Left renal pelvis (tissue), 4 donors: Measurements from ENCODE around the gene TEKTIP1. TPM values are rescaled to one million over a fixed set of nuclear protein-coding genes. Genes with fewer than 3 reads are reported as not detected.
"Not testable (repeated sequence)": the region's sequence is repeated elsewhere in the genome, so short reads cannot be mapped to it uniquely, and the experiment has no call there.

Experiments
- DNase-seq, 4 donors: peaks; one replicate each; pipeline ENCODE4 v3.0.0-alpha.2; 2013; ENCODE audit warnings: low read depth in 4 of 4, low spot score in 3 of 4
- polyA plus RNA-seq, 4 donors: library from polyadenylated mRNA; unstranded; fragments of 120-200 nt; gene quantifications; one replicate each; pipeline ENCODE4 v1.2.1, GENCODE V29; 2013; ENCODE audit not compliant: insufficient read length in 4 of 4

The TEKTIP1 gene
- polyA plus RNA-seq, 4 donors: 2.7 to 7.7 (median 3.5) TPM

DNA sequence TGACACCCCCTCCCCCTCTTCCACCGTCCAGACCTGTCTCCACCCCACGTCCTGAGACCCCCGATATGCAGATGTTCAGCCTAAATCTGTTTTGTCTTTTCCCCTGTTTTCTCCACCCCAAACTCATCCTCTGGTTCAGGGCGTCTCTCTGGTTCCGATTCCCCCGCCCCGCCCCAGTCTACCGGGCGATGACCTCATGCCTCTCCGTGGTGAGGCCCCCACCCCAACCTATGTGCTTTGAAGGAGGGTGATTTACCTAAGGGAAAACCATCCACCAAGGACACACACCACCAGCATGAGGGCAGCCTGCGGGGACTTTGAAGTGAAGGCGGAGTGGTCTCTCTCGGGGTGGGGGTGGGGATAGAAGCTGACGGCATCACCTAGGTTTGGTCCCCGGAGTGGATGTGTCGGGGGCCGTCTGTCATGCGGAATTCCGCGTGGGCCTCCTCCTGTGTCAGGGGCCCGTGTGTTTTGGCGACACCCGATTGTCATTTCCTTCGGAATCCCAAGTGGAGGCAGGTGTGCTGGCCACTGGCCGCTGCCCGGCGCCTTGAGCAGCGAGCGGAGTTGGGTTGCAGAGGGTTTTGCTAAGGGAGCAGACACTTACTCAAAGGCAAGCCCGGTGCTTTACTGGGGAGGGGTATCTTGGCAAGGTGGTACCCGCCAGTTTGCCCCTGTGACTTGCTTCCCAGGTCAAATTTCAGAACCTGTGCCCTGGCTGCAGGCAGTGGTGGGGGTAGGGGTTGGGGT lies 31.4 kb upstream of the TEKTIP1 start:
- DNase-seq: no peak

DNA sequence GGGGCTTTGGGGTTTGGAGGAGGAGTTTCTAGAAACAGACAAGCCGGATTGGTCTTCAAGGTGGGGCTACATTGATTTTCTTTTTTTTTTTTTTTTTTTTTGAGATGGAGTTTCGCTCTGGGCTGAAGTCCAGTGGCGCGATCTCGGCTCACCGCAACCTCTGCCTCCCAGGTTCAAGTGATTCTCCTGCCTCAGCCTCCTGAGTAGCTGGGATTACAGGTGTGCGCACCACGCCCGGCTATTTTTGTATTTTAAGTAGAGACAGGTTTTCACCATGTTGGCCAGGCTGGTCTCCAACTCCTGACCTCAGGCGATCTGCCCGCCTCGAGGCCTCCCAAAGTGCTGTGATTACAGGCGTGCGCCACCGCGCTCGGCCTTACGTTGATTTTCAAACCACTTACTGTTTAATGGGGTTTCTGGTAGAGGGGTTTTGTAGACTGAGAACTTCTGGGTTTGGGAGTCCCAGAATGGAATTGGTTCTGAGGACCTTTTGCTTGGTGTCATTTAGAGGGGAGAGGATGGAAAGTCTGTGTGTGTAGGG lies 30.8 kb upstream of the TEKTIP1 start:
- not testable (repeated sequence) for DNase-seq

DNA sequence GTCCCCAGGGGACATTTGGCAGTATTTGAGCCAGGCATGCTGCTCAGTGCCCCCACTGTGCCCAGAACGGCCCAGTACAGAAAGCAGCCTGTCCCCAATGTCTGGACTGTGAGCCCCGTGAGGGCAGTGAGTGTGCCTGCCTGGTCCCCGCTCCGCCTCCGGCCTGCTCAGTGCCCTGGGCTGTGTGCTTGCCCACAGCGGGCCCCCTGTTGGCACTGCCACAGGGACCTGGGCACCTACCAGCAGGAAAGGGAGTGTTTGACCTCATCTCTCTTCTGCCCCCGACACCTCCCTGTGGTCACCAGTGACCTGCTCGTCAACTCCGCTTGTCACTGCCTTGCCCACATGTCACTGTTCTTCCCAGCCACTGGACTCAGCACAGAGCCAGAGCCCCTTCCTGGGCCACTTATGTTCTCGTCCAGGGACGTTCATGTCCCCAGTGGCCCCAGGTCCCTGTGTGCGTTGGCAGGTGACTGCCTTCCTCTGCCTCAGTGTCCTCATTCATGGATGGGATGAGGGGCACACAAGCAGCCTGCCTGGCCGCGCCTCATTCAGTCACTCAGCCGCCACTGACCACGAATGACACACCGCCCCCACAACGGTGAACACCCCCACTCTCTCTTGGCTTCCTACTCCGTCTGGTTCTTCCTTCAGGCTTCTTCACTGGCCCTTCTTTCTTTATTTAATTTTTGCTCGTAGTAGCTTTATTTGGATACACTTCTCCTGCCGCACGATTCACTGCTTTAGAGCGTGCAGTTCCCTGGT lies 30.0 kb upstream of the TEKTIP1 start:
- DNase-seq: no peak

DNA sequence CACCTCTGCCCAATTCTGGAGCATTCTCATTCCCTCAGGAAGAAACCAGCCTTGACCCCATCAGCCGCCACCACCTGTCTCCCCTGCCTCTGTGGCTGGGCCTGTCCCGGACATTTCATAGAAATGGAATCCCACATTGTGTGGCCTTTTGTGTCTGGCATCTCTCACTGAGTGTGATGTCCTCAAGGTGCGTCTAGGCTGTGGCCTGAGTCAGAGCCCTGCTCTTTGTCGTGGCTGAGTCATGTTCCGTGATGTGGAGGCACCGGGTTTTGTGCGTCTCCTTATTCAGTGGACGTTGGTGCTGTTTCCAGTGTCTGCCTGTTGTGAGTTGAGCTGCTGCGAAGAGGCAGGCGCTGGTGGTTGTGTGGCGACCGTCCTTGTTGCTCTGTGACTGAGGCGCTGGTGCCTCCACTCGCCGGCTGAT lies 29.4 kb upstream of the TEKTIP1 start:
- DNase-seq: no peak

DNA sequence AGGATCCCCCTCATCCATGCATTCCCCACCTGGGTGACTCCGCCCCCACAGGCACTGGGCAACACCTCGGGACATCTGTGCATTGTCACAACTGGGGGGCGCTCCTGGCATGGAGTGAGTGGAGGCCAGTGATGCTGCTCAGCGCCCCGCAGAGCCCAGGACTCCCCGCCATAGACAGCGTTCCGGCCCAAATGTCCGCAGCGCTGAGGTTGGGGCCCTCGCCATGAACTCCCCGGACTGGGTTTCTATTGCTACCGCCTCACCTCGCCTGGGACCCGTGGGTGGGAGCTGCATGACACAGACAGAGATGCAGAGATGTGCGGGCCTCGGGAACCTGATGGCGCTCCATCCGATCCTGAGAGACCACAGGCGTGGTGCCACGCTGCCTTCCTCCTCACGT lies 28.2 kb upstream of the TEKTIP1 start:
- no peak for DNase-seq

DNA sequence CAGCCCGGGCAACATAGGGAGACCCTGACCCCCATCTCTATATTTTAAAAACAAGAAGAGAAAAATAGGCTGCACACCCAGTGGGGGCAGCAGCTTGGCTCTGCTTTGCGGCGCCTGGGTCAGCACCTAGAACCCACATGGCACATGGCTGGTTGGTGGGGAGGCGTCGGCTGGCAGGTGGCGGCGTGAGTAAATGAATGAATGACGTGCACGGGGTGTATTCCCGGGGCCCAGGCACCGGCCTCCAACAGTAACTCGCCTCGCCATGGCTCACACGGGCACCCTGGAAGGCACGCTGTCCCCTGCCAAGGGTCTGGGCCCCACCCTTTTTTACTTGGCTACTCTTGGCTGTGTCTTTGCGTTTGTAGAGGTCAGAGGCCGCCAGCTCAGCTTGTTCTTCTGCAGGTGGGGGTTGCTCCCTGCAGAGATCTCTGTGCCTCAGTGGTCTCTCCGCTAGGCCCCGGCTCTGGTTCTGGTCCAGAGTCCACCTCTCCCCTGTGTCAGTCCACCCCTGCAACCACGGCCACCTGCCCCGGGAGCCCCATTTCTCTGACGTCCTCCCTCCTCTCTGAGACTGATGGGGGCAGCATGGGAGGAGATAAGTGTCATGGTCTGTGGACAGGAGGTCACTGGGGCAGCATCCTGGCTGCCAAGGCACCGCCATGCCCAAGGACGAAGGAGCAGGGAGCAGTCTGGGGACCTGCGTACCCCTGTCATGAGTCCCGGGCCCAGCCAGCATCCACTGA lies 27.3 kb upstream of the TEKTIP1 start:
- DNase-seq: no peak

DNA sequence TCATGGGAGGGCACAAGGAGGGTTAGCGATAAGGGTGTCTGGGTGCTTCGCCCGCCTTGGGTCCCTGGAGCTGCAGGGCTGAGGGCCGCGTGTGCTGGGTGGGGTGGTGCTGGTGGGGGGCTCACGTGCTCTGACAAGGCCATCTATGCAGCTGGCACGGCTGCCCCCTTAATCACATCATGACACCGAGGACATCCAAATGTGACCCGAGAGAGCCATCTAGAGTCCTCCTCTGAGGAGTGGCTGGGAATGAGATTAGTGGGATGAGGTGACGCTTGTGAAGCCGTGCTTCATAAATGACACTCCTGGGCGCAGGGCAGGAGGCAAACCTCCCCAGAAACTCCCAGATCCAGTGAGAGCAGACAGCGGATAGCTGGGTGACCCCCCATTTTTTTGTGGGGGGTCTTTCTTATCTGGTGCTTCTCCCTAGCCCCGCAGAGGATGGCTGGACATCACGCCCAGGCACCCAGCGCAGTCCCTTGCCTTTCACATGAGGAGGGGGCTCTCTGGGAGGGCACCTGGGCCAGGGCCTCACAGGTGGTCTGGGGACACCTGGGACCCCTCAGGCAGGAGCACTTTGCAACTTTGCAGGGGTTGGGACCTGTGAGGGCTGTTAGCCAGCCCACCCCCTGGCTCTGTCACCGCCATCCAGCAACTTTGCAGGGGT lies 26.3 kb upstream of the TEKTIP1 start:
- DNase-seq: no peak

DNA sequence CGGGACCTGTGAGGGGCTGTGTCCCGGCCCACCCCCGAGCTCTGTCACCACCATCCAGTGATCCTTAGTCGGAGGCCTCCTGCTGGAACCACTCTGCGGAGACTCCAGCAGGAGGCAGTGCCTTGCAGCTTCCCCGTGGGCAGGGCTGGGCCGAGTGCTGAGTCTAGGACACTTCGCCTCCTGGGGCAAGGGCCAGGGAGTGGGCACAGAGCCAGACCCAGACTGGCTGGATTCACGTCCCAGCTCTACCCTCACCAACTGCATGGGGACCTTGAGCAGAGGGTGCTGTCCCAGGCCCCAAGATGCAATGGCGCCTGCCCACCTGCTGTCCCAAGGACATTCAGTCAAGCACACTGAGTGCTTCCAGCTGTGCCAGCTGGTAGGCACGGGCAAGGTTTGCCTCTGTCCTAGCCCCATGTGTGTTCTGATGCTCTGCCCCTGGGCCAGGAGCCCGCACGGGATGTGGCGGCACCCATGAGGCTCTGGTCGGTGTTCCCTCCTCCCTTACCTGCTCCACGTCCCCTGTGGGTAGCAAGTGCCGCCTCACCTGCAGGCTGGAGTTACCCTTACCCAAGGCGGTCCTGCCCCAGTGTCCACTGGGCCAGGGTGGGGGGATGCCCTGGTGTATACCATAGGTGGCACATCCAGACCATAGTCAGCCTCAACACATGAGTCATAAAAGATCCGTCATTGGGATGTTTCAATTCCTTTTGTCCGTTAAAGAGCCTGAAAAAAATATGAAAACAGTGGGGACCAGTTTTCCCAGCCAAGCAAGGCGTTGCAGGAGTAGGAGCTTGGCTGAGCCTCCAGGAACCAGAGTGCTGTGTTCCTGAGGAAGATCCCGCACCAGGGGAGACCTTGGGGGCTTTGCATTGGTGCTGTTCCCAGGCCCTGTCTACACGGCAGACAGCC lies 25.5 kb upstream of the TEKTIP1 start:
- no peak for DNase-seq

DNA sequence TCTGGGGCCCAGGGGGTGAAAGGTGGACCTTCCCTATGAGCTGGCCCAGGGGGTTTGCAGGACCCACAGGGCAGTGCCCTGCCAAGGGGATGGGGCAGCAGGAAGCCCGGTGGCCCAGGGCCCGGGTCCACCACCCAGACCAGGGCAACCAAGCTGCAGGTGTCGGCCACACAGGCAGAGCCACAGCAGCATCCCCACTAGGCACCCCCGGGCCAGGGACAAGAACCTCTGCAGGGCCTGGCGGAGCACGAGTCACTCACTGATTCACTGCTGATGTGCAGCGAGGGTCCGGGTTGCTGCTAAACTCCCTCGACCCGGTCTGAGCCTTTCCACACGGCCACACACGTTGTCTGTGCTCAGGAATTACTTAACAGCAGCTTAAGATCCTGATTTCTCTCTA lies 24.0 kb upstream of the TEKTIP1 start:
- DNase-seq: no peak

DNA sequence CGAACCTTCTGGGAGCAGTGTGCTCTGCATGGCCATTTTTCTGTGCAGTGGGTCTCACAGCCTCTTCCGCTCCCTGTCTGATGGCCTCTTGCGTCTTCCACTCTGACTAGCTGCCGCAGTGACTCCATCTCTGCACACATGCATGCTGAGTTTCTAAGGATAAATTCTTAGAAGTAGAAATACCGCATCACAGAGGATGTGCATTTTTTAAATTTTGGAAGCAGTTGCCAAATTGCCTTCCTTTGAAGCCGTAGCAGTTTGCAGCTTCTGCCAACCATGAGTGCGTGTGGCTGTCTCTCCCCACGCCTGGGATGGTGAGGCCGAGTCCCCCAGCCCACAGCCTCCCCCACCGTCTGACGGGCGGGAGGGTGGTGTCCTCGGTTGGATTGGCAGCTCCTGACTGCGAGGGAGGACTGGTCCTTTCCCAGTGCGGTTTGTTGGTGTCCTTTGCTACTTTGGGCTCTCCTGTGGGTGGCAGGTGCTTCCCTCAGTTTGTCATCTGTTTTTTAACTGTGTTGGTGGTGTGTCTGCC lies 23.0 kb upstream of the TEKTIP1 start:
- no peak for DNase-seq

DNA sequence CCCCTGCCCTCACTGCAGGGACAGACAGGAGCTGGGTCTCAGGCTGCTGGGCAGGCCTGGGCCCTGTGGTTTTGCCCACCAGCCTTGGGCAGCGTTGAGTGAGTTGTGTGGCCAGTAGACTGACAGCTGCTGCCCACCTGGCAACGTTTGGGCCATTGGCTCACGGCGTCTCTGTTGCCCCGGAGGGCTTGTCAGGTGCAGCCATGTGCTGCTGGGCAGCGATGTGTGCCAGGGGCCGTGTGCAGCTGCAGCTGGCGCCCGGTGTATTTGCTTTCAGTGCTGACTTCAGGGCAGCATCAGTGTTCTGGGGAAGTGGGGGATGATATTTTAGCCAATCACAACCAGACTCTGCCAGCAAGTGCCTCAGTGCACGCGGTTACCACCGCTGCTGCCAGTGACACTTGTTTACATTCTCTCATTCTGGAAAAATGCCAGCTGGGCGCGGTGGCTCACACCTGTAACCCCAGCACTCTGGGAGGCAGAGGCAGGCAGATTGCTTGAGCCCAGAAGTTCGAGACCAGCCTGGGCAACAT lies 22.2 kb upstream of the TEKTIP1 start:
- no peak for DNase-seq

DNA sequence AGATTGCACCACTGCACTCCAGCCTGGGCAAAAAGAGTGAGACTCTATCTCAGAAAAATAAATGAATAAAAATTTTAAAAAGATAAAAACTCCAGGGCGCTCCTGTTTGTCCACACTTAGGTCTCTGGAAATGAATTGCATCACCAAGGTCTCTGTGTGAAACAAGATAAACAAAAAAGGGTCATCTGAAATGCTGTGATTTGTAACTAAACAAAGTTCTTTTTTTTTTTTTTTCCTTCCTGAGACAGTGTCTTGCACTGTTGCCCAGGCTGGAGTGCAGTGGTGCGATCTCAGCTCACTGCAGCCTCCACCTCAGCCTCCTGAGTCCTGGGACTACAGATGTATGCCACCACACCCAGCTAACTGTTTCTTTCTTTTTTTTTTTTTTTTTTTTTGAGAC lies 21.3 kb upstream of the TEKTIP1 start:
- no peak for DNase-seq

DNA sequence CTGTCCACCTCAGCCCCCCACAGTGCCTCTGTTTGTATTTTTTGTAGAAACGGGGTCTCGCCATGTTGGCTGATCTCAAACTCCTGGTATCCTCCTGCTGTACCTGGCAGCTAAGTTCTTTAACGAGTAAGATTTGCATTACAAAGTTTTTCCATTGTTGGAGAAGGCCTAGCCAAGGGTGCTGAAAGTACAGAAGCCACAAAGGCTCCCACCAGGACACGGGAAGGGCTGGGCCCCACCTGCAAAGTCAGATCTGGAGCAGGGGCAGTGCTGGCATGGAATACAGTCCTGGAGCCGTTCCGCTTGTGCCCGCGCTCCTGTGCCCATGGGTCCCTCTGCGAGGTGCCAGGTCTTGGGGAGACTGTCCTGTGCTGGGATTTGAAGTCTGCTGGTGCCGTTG lies 20.7 kb upstream of the TEKTIP1 start:
- DNase-seq: no peak

DNA sequence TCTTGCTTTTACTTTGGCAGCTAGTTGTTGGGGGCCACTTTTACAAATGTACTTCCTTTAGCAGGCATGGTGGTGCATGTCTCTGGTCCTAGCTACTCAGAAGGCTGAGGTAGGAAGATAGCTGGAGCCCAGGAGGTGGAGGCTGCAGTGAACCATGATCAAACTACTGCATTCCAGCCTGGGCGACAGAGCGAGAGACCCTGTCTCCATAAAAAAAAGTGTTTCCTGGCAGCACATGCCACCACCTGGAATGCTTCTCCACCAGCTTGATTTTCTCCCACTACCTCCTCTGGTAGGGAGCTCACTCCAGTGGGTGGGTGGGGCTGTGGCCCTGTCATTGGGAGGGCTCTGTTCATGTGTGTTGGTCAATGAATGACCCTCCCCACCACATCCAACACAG lies 20.3 kb upstream of the TEKTIP1 start:
- no peak for DNase-seq

DNA sequence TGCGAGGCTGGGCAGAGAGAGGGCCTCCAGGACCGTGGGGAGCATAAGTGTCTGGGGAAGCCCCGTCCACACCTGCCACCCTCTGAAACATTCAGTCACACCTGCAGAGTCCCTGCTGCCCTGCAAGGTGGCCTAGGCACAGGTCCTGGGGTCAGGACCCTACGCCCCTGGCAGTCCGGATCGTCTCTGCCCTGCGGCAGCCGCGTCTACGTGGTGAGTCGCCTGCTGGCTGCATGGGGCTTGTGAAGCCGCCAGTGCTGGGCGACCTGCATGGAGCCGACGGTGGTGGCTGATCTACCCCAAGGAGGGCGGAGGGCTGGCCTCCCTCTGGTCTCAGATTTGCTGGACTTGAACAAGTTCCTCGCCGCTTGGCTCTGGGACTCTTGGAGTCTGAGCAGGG lies 19.8 kb upstream of the TEKTIP1 start:
- DNase-seq: no peak

DNA sequence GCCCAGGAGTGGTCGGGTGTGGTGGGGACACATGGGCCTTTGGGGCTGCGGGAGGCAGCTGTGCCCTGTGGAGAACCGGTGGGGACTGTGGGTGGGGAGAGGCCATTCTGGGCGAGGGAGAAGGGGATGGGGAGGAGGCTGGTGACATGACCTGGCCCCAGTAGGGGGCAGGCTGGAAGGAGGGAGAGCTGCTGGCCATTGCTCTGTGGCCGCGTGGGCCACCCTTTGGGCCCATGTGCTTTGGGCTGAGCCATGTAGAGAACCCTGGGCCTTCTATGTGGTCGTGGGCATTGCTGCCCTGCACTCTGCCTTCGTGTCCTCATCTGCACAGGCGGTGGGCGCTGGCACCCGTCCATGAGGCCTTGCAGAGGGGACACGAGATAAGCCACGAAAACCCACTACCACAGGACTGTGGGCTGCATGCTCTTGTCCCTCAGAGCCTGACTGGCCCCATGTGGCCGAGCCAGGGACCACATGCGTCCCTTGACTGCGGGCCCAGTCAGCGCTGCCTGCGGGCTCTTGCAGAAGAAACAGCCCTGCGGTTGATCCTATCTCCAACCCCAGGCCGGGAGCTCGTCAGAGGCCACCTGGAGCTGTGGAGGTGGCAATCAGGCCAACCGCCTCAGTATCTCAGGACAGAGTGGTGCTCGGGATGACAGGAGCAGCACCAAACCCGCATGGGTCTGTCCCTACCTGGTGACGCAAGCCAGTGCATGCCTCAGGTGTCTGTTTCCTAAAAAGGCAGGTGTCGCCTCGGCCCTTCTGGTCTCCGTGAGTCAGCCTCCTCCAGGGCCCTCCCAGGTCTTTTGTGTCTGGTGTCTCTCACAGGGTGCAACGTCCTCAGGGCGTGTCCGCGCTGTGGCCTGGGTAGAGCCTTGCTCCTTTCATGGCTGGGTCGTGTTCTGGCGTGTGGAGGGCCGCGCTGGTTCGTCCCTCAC lies 18.5 kb upstream of the TEKTIP1 start:
- DNase-seq: no peak

DNA sequence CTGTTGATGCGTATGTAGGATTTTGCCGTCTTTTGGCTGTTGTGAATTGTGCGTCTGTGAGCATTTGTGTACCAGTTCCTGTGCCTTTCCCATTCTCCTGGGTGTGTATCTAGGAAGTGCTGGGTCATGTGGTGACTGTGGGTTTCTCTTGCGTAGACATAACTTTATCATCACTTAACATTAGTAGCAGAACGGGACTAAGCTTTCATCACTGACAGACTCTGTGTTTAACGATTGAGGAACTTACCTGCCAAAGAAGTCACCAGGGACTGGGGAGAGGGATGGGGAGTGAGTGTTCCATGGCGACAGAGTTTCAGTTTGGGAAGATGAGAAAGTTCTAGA lies 17.9 kb upstream of the TEKTIP1 start:
- DNase-seq: no peak
